ENCODE results near the gene CDPF1.

The CDPF1 gene

GRCh38 chr22:46256358-46256958 lies 6.4 kb upstream of the CDPF1 start:
- DNase-seq: no peak

- DNase-seq: no peak
Measured at GRCh38 chr22:46251816-46252380, 1.8 kb upstream of the CDPF1 start.

- DNase-seq: no peak
Measured at GRCh38 chr22:46251266-46251665, 1.2 kb upstream of the CDPF1 start.

GRCh38 chr22:46250783-46251125 lies 661 bp upstream of the CDPF1 start:
- DNase-seq: no peak

- DNase-seq: no peak
Measured at GRCh38 chr22:46247443-46247975, 2.6 kb downstream of the CDPF1 start.

GRCh38 chr22:46246178-46246577 lies 3.9 kb downstream of the CDPF1 start:
- no peak for DNase-seq

- DNase-seq: no peak
Measured at GRCh38 chr22:46245511-46245910, 4.6 kb downstream of the CDPF1 start.

GRCh38 chr22:46244771-46245170 lies 5.3 kb downstream of the CDPF1 start:
- no peak for DNase-seq

GRCh38 chr22:46242076-46242475 lies 8.0 kb downstream of the CDPF1 start:
- DNase-seq: no peak

GRCh38 chr22:46241396-46242007 lies 8.6 kb downstream of the CDPF1 start:
- no peak for DNase-seq

- no peak for DNase-seq
Measured at GRCh38 chr22:46240907-46241306, 9.2 kb downstream of the CDPF1 start.

- no peak for DNase-seq
Measured at GRCh38 chr22:46240506-46240905, 9.6 kb downstream of the CDPF1 start.

- no peak for DNase-seq
Measured at GRCh38 chr22:46240073-46240472, 10.0 kb downstream of the CDPF1 start.

- DNase-seq: peak in 1 of 2 donors; percentile 61
Measured at GRCh38 chr22:46239261-46240048, 10.6 kb downstream of the CDPF1 start.

- DNase-seq: no peak
Measured at GRCh38 chr22:46238541-46238940, 11.6 kb downstream of the CDPF1 start.

- DNase-seq: no peak
Measured at GRCh38 chr22:46237453-46238124, 12.5 kb downstream of the CDPF1 start.

- no peak for DNase-seq
Measured at GRCh38 chr22:46234969-46235368, 15.1 kb downstream of the CDPF1 start.

GRCh38 chr22:46233231-46233630 lies 16.9 kb downstream of the CDPF1 start:
- DNase-seq: peak; percentile 6 to 33

GRCh38 chr22:46230262-46230901 lies 19.7 kb downstream of the CDPF1 start:
- DNase-seq: no peak

- DNase-seq: no peak
Measured at GRCh38 chr22:46229701-46230100, 20.4 kb downstream of the CDPF1 start.

- no peak for DNase-seq
Measured at GRCh38 chr22:46226577-46226976, 23.5 kb downstream of the CDPF1 start.

- DNase-seq: no peak
Measured at GRCh38 chr22:46225631-46226030, 24.5 kb downstream of the CDPF1 start.

GRCh38 chr22:46224898-46225290 lies 25.2 kb downstream of the CDPF1 start:
- no peak for DNase-seq
